ENCODE measurements around the gene MAMDC4.
"Not testable (repeated sequence)": the region's sequence is repeated elsewhere in the genome, so short reads cannot be mapped to it uniquely, and the experiment has no call there.

Gene MAMDC4

DNA sequence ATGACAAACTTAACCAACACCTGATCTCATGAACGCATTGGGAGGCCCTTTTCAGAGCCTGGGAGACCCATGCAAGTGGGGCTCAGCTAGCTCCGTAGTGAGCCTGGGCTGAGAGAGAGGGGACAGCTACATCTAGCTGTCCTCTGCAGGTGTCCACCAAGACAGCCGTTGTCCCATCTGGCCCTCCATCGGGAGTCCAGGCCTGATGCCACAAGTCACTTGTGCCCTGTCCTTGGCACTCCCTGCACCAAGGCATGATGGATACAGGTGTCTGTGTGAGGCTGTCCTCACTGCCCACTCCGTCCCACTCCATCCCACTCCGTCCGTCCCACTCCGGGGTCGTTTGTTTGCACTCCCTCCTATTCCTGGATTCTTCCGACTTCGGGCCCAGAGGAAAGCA, 16.5 kb downstream of the MAMDC4 start:
- no peaks in the 10 kb centered on the region for H3K4me1 ChIP-seq
- H3K4me2 ChIP-seq (ENCODE audit: low read length): no peak overlapping the region
- H3K27me3 ChIP-seq (ENCODE audit: control insufficient read depth, insufficient read depth, low read length): no peaks in the 10 kb centered on the region
- no peaks in the 10 kb centered on the region for H3K36me3 ChIP-seq (ENCODE audit: control insufficient read depth, insufficient read depth, low read length)
- no peak overlapping the region for H3K4me3 ChIP-seq (ENCODE audit: low read depth, low read length)
- H3K9ac ChIP-seq: no peak overlapping the region
- TF ChIP-seq, protein P1, sequence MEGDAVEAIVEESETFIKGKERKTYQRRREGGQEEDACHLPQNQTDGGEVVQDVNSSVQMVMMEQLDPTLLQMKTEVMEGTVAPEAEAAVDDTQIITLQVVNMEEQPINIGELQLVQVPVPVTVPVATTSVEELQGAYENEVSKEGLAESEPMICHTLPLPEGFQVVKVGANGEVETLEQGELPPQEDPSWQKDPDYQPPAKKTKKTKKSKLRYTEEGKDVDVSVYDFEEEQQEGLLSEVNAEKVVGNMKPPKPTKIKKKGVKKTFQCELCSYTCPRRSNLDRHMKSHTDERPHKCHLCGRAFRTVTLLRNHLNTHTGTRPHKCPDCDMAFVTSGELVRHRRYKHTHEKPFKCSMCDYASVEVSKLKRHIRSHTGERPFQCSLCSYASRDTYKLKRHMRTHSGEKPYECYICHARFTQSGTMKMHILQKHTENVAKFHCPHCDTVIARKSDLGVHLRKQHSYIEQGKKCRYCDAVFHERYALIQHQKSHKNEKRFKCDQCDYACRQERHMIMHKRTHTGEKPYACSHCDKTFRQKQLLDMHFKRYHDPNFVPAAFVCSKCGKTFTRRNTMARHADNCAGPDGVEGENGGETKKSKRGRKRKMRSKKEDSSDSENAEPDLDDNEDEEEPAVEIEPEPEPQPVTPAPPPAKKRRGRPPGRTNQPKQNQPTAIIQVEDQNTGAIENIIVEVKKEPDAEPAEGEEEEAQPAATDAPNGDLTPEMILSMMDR (IDR thresholded peaks at IDR 0.05): no peak
- no peak overlapping the region for H3K27ac ChIP-seq
- H2AFZ ChIP-seq: no peak overlapping the region
- peaks cover 4% of the 10 kb centered on the region for H3K79me2 ChIP-seq
- no peaks in the 10 kb centered on the region for H3K9me3 ChIP-seq (ENCODE audit: control insufficient read depth, low read length)

DNA sequence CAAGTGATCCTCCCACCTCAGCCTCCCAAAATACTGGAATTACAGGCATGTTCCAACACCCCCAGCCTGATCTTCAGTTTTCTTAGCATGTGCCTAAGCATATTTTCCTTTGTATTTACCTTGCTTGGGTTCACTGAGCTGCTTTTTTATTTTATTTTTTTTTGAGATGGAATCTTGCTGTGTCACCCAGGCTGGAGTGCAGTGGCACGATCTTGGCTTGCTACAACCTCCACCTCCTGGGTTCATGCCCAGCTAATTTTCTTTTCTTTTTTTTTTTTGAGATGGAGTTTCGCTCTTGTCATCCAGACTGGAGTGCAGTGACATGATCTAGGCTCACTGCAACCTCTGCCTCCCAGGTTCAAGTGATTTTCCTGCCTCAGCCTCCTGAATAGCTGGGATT, 17.5 kb downstream of the MAMDC4 start:
- not testable (repeated sequence) for H3K4me3 ChIP-seq (ENCODE audit: low read depth, low read length); H2AFZ ChIP-seq; H3K4me2 ChIP-seq (ENCODE audit: low read length); H3K27ac ChIP-seq; H3K4me1 ChIP-seq; H3K79me2 ChIP-seq; H3K9ac ChIP-seq; H3K36me3 ChIP-seq (ENCODE audit: control insufficient read depth, insufficient read depth, low read length); H3K9me3 ChIP-seq (ENCODE audit: control insufficient read depth, low read length); H3K27me3 ChIP-seq (ENCODE audit: control insufficient read depth, insufficient read depth, low read length)

DNA sequence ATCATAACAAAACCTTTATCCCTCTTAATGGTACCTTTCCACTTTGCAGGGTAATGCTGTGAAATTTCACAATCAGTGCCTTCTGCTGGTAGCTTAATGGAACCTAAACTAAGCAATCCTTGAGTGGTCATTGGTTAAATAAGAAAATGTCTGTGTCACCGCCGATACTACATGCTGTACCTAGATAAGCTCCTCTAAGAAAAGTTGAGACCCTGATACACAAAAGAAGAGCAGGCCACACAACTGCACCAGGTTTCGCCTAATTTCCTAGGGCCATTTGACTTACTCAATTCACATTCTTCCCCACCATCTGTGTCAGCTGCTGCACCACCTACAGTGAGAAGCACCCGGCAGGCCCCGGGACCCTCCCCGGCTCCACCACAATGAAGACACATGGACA, 23.0 kb downstream of the MAMDC4 start:
- Histone ChIP-seq H3K4me1 (no peaks in the 10 kb centered on the region), H3K36me3 (ENCODE audit: control insufficient read depth, insufficient read depth, low read length) (no peaks in the 10 kb centered on the region), H3K4me2 (ENCODE audit: low read length) (no peak overlapping the region), H3K9ac (no peak overlapping the region), H3K27me3 (ENCODE audit: control insufficient read depth, insufficient read depth, low read length) (no peaks in the 10 kb centered on the region), H3K27ac (no peak overlapping the region), H3K4me3 (ENCODE audit: low read depth, low read length) (no peak overlapping the region), H3K9me3 (ENCODE audit: control insufficient read depth, low read length) (no peaks in the 10 kb centered on the region), H2AFZ (no peak overlapping the region), H3K79me2 (no peaks in the 10 kb centered on the region)
- TF ChIP-seq, protein P1 (IDR thresholded peaks at IDR 0.05): no peak

DNA sequence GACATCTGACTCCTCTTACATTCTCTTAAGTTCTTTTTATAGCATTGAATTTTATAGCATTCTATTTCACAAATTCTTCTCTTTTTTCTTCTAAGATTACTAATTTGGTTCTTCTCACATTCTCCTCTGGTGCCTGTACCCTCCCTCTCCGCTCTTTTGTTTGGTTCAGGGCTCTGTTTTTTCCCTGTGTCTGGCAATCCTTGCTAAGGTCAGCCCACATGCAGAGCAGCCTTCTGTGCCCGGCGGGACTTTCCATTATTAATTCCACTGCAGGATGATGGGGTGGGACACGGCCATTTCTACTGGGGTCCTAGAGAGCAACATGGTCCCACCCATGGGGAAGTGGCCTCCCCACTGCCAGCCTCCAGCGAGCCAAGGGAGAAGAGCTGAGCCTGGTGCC, 24.3 kb downstream of the MAMDC4 start:
- no peak overlapping the region for H3K27ac ChIP-seq
- H3K79me2 ChIP-seq: no peaks in the 10 kb centered on the region
- no peaks in the 10 kb centered on the region for H3K9me3 ChIP-seq (ENCODE audit: control insufficient read depth, low read length)
- H3K27me3 ChIP-seq (ENCODE audit: control insufficient read depth, insufficient read depth, low read length): no peaks in the 10 kb centered on the region
- no peak overlapping the region for H3K4me2 ChIP-seq (ENCODE audit: low read length)
- no peak overlapping the region for H2AFZ ChIP-seq
- H3K4me3 ChIP-seq (ENCODE audit: low read depth, low read length): no peak overlapping the region
- TF ChIP-seq, protein P1 (IDR thresholded peaks at IDR 0.05): no peak
- no peaks in the 10 kb centered on the region for H3K4me1 ChIP-seq
- no peaks in the 10 kb centered on the region for H3K36me3 ChIP-seq (ENCODE audit: control insufficient read depth, insufficient read depth, low read length)
- H3K9ac ChIP-seq: no peak overlapping the region

DNA sequence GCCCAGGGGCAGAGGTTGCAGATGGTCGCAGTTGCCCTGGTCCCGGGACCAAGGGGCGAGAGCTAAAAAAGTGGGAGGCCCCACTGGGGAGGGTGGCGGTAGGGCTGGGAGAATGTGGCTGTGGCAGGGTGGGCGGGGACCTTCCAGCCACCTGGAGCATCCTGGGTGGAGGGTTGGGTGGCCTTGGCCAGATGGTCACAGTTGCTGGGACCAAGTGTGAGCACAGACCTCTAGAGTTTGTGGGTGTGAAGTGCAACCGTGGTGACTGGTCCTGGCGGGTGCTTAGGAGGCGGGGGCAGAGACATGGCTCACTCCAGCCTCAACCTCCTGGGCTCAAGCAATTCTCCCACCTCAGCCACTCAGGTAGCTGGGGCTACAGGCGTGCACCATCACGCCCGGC, 28.5 kb downstream of the MAMDC4 start:
- TF ChIP-seq, protein P1 (IDR thresholded peaks at IDR 0.05): no peak
- Histone ChIP-seq H3K27ac (no peak overlapping the region), H3K4me1 (no peaks in the 10 kb centered on the region), H3K27me3 (ENCODE audit: control insufficient read depth, insufficient read depth, low read length) (no peaks in the 10 kb centered on the region), H2AFZ (no peak overlapping the region), H3K4me2 (ENCODE audit: low read length) (no peak overlapping the region), H3K9me3 (ENCODE audit: control insufficient read depth, low read length) (no peaks in the 10 kb centered on the region), H3K36me3 (ENCODE audit: control insufficient read depth, insufficient read depth, low read length) (no peaks in the 10 kb centered on the region), H3K79me2 (no peaks in the 10 kb centered on the region), H3K9ac (no peak overlapping the region), H3K4me3 (ENCODE audit: low read depth, low read length) (no peak overlapping the region)

All from parathyroid adenoma (tissue), 2 donors.